HepG2 (cell line): ENCODE results near the gene RIPOR1. TPM values are rescaled to one million over a fixed set of nuclear protein-coding genes. Genes with fewer than 3 reads are reported as not detected.

Source experiments
- ADNP ChIP-seq: sonication (generic); formaldehyde crosslinking; IDR thresholded peaks from 2 replicates; pipeline ENCODE4 v1.4.0; 2020; ENCODE audit warnings: missing genetic modification reagents
- CEBPZ ChIP-seq: IDR thresholded peaks from 2 replicates; pipeline ENCODE4 v1.6.1; 2012; ENCODE audit warnings: low read length, improper control_type of control experiment
- ELF4 ChIP-seq: sonication (generic); formaldehyde crosslinking; IDR thresholded peaks from 2 replicates; pipeline ENCODE4 v1.5.0; 2020; ENCODE audit warnings: missing genetic modification reagents, mild to moderate bottlenecking, moderate library complexity, borderline replicate concordance
- PHB2 ChIP-seq: fragments of 450-650 bp; IDR thresholded peaks from 2 replicates; pipeline ENCODE4 v1.6.1; 2018; ENCODE audit not compliant: partially characterized antibody
- PRDM4 ChIP-seq: sonication (generic); formaldehyde crosslinking; IDR thresholded peaks from 2 replicates; pipeline ENCODE4 v1.9.0; 2021; ENCODE audit warnings: missing genetic modification reagents, borderline replicate concordance
- PTBP1 ChIP-seq: fragments of 200-400 bp; formaldehyde crosslinking; IDR thresholded peaks from 2 replicates; pipeline ENCODE4 v1.6.1; 2018; ENCODE audit warnings: low read length, low read depth; ENCODE audit not compliant: poor library complexity, severe bottlenecking
- SRSF1 ChIP-seq: fragments of 200-400 bp; formaldehyde crosslinking; optimal IDR thresholded peaks from 2 replicates; pipeline ENCODE3; 2017; ENCODE audit warnings: mild to moderate bottlenecking, low read depth, low read length, moderate library complexity
- TAF15 ChIP-seq: fragments of 200-400 bp; formaldehyde crosslinking; IDR thresholded peaks from one replicate; pipeline ENCODE4 v1.6.1; 2018; ENCODE audit warnings: mild to moderate bottlenecking, low read depth, low read length; ENCODE audit not compliant: poor library complexity, severe bottlenecking
- TCF7L2 ChIP-seq: IDR thresholded peaks from 2 replicates; pipeline ENCODE4 v1.6.1; 2011; ENCODE audit warnings: mild to moderate bottlenecking, low read depth, low read length, moderate library complexity
- XBP1 ChIP-seq: sonication (generic); formaldehyde crosslinking; IDR thresholded peaks from 2 replicates; pipeline ENCODE4 v1.5.0; 2020; ENCODE audit warnings: missing genetic modification reagents
- ZNF12 ChIP-seq: sonication (generic); formaldehyde crosslinking; IDR thresholded peaks from 2 replicates; pipeline ENCODE4 v1.5.0; 2020; ENCODE audit warnings: missing genetic modification reagents
- ZNF432 ChIP-seq: sonication (generic); formaldehyde crosslinking; IDR thresholded peaks from 2 replicates; pipeline ENCODE4 v1.5.0; 2020; ENCODE audit warnings: missing genetic modification reagents, mild to moderate bottlenecking, borderline replicate concordance
- polyA plus RNA-seq, 8 experiments: library from polyadenylated mRNA; depleted of rRNA in 3 of 8; stranded (reverse) in 7 of 8; unstranded in 1 of 8; fragments of >200 nt; fragmentation: Illumina TruSeq in 4 of 8; extraction: Trizol in 4 of 8; gene quantifications; 2 replicates each; pipeline versions ENCODE4 v1.2.1 to v1.2.3, GENCODE V29; 2011 to 2016; ENCODE audit warnings: low read depth in 4 of 8, missing spikeins in 1 of 8, mixed read lengths in 1 of 8; ENCODE audit not compliant: insufficient read depth in 1 of 8
- total RNA-seq, 5 experiments: library from RNA; depleted of rRNA; stranded (reverse); fragments of >200 nt; fragmentation: Illumina TruSeq; extraction: Trizol; gene quantifications; 2 replicates each; pipeline ENCODE4 v1.2.3, GENCODE V29; 2016; ENCODE audit warnings: low read depth in 1 of 5
- TF ChIP-seq, protein P1 (sequence below): sonication (generic); formaldehyde crosslinking; IDR thresholded peaks from 2 replicates; pipeline ENCODE4 v1.4.0; 2020; ENCODE audit warnings: mild to moderate bottlenecking, missing genetic modification reagents
- TF ChIP-seq, protein P2 (sequence below): IDR thresholded peaks from 2 replicates; pipeline ENCODE4 v1.6.1; 2016; ENCODE audit warnings: low read depth
- TF ChIP-seq, protein P3 (sequence below): sonication (generic); formaldehyde crosslinking; IDR thresholded peaks from 2 replicates; pipeline ENCODE4 v1.5.0; 2020; ENCODE audit warnings: mild to moderate bottlenecking, missing genetic modification reagents
- TF ChIP-seq, protein P4 (sequence below): sonication (generic); formaldehyde crosslinking; IDR thresholded peaks from 2 replicates; pipeline ENCODE4 v1.4.0; 2020; ENCODE audit warnings: missing genetic modification reagents, borderline replicate concordance

RIPOR1 gene
- total and polyA plus RNA-seq, 2 of the 13 experiments (the other 11 are each of a cell fraction or from before 2014, with no cell fraction given): 4.6 to 8.1 TPM

DNA sequence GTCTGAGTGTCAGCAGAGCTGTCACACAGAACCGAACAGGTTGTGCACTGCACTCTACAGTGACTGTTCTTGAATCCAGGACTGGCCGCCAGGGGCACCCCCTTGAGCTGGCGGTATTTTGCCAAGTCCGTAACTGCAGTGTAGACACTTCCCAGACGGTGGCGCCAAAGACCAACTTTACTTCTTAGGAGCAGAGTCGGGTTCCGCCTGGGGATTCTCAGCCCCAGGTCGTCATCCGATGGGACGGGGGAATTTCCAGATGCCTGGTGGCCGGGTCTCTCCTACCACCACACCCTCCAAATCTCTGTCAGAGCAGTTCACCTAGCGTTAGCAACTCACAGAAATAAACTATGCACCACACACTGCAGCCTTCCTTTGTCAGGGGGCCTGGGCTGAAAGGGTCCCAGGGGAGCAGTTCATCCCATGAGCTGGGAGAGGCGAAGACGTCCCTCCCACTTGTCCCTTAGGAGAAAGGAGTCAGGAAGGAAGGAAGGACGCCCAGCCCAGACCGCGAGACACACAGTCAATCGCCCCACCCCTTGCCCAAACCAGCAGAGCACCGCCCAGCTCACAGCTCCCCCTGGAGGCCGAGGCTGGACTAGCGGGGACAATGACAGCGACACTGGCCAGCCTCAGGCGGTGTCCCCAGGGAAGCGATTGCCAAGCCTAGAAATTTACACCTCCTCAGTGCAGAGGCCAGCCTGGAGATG, 7.4 kb upstream of the RIPOR1 start (continued):
- TF ChIP-seq ZNF432 (CRISPR knock-in tag) (no peak), TAF15 (no peak), PTBP1 (no peak), ADNP (CRISPR knock-in tag) (no peak), SRSF1 (no peak), ZNF12 (no peak; the same call in 1 of the 2 replicates), ELF4 (CRISPR knock-in tag) (no peak), CEBPZ (no peak), XBP1 (CRISPR knock-in tag) (no peak), PHB2 (no peak), PRDM4 (no peak), TCF7L2 (no peak)
- TF ChIP-seq, protein P1, sequence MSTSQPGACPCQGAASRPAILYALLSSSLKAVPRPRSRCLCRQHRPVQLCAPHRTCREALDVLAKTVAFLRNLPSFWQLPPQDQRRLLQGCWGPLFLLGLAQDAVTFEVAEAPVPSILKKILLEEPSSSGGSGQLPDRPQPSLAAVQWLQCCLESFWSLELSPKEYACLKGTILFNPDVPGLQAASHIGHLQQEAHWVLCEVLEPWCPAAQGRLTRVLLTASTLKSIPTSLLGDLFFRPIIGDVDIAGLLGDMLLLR (CRISPR knock-in tag): no peak; the same call in 1 of the 2 replicates
- TF ChIP-seq, protein P2, sequence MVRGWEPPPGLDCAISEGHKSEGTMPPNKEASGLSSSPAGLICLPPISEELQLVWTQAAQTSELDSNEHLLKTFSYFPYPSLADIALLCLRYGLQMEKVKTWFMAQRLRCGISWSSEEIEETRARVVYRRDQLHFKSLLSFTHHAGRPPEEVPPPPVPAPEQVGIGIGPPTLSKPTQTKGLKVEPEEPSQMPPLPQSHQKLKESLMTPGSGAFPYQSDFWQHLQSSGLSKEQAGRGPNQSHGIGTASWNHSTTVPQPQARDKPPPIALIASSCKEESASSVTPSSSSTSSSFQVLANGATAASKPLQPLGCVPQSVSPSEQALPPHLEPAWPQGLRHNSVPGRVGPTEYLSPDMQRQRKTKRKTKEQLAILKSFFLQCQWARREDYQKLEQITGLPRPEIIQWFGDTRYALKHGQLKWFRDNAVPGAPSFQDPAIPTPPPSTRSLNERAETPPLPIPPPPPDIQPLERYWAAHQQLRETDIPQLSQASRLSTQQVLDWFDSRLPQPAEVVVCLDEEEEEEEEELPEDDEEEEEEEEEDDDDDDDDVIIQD (CRISPR knock-in tag): no peak
- TF ChIP-seq, protein P3, sequence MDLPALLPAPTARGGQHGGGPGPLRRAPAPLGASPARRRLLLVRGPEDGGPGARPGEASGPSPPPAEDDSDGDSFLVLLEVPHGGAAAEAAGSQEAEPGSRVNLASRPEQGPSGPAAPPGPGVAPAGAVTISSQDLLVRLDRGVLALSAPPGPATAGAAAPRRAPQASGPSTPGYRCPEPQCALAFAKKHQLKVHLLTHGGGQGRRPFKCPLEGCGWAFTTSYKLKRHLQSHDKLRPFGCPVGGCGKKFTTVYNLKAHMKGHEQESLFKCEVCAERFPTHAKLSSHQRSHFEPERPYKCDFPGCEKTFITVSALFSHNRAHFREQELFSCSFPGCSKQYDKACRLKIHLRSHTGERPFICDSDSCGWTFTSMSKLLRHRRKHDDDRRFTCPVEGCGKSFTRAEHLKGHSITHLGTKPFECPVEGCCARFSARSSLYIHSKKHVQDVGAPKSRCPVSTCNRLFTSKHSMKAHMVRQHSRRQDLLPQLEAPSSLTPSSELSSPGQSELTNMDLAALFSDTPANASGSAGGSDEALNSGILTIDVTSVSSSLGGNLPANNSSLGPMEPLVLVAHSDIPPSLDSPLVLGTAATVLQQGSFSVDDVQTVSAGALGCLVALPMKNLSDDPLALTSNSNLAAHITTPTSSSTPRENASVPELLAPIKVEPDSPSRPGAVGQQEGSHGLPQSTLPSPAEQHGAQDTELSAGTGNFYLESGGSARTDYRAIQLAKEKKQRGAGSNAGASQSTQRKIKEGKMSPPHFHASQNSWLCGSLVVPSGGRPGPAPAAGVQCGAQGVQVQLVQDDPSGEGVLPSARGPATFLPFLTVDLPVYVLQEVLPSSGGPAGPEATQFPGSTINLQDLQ (CRISPR knock-in tag): no peak
- TF ChIP-seq, protein P4, sequence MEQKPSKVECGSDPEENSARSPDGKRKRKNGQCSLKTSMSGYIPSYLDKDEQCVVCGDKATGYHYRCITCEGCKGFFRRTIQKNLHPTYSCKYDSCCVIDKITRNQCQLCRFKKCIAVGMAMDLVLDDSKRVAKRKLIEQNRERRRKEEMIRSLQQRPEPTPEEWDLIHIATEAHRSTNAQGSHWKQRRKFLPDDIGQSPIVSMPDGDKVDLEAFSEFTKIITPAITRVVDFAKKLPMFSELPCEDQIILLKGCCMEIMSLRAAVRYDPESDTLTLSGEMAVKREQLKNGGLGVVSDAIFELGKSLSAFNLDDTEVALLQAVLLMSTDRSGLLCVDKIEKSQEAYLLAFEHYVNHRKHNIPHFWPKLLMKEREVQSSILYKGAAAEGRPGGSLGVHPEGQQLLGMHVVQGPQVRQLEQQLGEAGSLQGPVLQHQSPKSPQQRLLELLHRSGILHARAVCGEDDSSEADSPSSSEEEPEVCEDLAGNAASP (CRISPR knock-in tag): peak; percentile 65
